ENCODE results near the gene CHAF1A.

CHAF1A gene

DNA sequence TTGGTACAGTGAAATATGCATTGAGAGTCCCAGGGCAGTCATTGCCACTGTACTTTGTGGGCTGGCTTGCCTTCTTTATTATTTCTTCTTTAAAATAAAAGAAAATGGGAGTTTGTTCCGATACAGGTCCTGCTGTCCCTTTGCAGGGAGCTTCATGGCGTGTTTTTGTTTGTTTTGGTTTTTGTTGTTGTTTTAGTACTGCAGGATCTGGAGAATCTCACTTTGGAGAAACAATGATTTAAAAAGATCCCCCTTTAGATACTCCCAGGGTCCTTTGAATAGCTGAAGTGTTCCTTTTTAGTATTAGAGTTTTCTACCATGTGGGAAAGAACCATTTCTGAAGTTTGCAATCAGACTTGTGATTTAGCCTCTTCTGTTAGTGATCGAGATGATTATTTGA is 11.1 kb downstream of the CHAF1A start:
- DNase-seq = no peak

DNA sequence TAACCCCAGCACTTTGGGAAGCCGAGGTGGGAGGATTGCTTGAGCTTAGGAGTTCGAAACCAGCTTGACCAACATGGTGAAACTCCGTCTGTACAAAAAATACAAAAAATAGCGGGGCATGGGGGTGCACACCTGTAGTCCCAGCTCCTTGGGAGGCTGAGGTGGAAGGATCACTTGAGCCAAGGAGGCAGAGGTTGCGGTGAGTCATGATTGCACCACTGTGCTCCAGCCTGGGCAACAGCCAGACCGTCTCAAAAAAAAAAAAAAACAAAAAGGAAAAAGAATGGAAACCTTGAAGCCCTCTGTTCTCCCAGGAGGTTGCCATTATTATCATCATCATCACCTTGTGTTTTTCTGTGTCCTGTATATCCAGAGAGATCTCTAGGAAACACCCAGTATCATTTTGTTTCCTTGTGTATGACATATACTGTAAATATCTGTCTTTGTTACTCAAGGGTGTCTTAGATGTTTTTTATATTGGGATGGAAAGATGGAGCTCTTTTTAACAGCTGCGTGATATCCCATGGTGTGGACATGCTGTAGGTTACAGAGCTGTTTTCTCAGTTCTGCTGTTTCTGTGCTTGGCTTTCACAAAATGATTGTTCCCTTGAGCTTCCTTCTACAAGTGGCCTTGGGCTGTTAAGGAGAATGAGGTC is 11.8 kb downstream of the CHAF1A start:
- DNase-seq = no peak

DNA sequence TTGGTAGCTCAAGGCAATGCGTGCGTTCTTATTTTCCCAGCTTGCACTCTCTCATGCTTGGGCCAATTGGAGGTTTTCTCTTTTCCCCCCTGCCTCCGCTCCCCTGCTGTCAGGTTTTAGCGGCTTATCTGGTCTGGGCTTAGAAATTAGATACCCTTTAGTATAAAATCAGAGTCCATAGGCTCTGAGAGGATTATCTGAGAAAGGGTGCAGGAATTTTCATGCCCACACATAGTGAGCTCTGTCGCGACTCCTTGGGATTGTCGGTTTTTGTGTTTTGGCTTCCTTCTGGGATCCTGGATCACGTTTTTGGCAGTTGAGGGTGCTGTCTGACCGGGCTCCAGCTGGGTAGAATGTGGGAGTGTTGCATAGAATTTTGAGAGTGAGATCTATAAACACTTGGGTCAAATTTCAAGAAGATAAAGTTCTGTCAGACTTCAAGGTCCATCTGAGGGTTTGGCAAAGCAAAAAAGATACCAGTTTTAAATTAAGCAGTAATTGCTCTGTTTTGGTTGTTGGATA is 12.4 kb downstream of the CHAF1A start:
- no peak for DNase-seq

DNA sequence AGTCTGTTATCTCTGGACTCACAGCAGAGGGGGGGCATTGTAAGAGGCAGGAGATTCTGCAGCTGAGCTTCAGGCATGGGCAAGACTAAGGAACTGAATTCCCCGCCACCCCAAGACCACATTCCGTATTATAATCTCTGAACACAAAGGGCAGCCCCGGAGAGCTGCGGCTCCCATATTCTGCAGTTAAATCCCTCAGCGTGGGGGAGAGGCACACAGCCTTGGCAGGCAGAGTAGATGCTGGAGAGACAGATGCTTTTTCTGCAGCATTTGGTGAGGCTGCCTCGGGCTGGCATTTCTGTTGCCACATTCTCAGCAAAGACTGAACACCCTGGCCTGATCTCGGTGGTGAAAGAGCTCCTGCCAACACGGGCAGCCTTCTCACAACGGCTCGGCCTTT is 12.9 kb downstream of the CHAF1A start:
- no peak for DNase-seq

DNA sequence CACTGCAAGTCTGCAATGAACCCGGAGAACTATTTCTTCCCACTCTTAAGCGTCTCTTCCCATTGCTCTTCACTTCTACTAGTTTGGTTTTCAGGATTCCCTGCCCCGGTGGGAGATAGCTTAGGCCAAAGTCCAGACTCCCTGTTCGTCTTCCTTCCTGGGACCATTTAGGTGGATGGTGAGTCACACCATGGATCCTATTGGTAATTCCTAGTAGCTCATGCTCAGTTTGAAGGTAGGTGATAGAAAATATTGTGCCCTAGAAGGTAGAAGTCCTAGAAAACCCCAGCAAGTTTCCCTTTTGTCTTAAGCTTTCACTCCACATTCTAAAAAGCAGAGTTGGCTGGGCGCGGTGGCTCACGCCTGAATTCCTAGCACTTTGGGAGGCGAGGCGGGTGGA is 13.8 kb downstream of the CHAF1A start:
- DNase-seq = no peak

DNA sequence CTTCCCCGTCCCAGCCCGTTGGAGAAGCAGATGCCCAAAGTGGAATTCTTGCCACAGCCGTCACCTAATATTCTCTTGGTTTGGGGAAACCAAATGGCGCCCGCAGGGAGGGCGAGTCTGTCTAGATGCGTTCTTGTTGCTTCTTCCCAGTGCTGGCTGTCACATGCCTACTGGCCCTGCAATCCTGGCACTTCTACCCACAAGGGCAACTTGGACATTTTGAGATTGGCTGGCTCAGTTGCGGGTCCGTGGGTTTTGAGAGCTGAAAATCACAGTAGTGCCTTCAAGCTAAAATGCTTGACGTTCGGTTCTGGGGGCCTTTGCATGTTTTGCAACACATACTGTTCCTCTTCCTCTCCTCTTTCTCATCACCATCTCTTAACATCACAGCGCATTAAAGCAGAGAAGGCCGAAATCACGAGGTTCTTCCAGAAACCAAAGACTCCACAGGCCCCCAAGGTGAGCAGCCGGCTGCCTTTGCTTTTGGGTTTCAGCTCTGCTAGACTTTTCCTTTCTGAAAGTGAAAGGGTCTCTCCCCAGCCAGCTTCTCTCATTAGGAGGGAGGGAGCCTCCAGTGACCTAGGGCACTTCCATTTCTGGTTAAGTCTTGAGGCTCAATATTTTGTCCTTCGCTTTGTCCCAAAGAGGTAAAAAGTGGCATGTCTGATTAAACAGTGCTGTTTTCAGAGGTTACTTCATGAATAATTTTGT is 21.1 kb downstream of the CHAF1A start:
- no peak for DNase-seq

GRCh38 chr19:4425537-4425936 is 23.1 kb downstream of the CHAF1A start:
- DNase-seq = no peak

DNA sequence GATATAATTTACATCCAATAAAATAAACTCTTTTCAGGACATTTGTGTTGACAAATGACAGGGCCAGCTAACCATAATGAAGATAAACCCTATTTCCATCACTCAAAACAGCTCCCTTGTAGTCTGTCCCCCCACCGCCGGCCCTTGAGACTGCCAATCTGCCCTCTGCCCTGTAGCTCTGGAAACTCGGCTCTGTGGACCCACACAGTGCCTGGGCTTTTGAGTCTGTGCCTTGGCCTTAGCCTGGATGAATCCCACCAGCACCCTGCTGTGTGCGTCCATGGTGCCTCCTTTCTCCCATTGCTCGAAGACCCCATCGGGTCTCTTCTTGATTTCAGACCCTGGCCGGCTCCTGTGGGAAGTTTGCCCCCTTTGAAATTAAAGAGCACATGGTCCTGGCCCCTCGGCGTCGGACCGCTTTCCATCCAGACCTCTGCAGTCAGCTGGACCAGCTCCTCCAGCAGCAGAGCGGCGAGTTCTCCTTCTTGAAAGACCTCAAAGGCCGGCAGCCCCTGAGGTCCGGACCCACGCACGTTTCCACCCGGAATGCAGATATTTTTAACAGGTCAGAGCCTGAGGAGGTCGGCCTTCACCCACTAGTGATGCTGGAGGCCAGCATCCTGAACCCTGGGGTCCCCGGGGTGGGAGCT is 26.0 kb downstream of the CHAF1A start:
- no peak for DNase-seq

DNA sequence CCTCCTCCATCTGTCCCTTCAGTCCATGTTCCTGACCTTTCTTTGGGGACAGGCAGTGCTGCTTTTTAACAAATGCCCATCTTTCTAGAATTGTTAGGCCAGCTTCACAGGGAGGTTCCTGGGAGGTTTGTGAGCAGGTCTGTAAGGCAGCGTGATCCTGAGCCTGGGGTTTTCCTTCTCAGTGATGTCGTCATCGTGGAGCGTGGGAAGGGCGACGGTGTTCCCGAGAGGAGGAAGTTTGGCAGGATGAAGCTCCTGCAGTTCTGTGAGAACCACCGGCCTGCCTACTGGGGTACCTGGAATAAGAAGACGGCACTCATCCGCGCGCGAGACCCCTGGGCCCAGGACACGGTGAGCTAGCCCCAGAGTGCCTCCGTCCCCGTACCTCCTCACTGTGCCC is 26.8 kb downstream of the CHAF1A start:
- no peak for DNase-seq

DNA sequence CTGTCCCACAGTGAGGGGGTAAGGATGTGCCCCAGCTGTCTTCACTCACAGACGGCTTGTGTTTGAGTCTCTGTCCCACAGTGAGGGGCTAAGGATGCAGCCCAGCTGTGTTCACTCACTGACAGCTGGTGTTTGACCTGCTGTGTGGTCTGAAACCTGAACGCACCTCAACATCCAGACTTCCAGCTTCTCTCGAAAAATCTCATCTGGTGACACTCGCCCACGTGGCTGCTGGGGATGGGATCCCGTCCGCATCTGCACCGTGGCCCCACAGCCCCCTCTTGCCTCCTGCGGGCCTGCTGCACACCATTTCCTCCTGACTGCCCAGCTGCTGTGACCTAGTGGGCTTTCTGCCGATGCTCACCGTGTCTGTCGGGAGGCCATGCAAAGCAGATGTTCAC is 27.3 kb downstream of the CHAF1A start:
- DNase-seq = no peak

DNA sequence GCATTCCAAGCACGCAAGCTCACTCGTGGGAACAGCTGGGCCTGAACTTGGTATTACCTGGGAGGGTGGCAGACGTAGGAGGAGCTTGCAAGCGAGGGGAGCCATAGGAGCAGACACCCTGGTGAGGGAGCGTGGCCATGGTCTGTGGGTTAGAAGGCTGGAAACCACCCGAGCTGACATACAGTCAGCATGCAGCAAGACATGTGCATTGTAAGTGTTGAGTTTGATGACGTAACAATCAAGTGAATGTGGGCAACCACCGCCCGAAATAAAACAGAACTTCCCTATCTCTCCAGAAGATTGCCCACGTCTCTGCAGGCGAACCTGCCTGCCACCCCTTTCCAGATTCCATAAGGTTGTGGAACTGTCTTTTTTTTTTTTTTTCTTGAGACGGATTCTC is 28.3 kb downstream of the CHAF1A start:
- no peak for DNase-seq

DNA sequence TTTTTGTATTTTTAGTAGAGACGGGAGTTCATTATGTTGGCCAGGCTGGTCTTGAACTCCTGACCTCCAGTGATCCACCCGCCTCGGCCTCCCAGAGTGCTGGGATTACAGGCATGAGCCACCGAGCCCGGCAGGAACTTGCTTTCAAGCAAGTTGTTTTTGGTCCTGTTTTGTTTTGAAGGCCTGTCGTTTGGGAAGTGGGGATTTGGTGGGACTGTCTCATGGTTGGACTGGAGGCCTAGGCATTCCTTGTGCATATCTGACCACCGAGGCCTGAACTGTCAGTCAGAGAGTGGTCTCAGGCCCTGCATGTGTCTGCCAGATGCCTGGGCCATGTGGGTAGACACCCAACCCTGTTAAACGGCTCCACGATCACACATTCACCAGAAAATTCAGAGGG is 28.9 kb downstream of the CHAF1A start:
- no peak for DNase-seq

DNA sequence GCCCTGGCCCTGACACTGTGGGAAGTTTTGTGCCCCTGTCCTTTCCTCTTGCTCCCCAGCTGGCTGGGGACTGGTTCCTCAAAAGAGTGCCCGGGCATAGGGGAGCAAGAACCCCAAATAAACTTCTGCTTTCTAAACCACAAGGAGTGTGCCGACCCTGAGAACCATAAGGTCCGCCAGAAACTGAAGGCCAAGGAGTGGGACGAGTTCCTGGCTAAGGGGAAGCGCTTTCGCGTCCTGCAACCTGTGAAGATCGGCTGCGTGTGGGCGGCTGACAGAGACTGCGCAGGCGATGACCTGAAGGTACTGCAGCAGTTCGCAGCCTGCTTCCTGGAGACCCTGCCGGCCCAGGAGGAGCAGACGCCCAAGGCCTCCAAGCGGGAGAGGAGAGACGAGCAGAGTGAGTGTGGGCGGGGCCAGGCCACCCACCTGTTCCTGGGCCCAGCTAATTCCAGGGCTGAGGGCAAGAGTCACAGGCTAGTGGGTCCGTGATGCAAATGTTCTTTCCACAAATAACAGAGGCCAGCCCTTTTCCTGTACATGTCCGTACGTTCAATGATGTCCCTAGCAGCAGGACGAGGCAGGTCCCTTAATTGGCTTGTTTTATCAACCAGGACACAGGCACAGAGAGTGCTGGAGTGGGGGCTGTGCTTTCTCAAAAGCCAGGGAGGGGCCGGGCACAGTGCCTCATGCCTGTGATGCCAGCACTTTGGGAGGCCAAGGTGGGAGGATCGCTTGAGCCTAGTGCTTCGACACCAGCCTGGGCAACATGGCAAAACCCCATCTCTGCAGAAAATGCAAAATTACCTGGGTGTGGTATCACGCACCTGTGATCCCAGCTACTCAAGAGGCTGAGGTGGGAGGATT is 29.6 kb downstream of the CHAF1A start:
- DNase-seq = no peak

GRCh38 chr19:4432918-4433506 is 30.6 kb downstream of the CHAF1A start:
- DNase-seq = no peak

- no peak for DNase-seq
Observed at GRCh38 chr19:4434391-4434790, 32.0 kb downstream of the CHAF1A start.

DNA sequence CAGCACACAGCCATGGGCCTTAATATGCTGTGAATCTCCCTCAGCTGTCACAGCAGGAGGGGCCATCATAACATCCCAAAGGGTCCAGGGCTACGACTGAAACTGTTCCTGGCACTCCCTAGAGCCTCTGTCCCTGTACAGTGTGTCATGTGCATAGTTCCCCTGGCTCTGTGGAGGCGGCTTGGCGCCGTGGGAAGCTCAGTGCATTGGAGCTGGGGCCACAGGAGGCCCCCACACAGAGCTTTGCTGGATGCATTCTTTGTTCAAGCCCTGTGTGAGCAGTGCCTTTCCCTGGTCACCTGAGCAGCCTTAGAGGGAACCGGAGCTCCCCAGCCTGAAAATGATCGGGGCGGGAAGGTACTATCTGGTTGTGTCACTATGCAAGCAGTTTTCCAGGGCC is 33.8 kb downstream of the CHAF1A start:
- DNase-seq = no peak

- DNase-seq = no peak
Observed at GRCh38 chr19:4437103-4437502, 34.7 kb downstream of the CHAF1A start.

DNA sequence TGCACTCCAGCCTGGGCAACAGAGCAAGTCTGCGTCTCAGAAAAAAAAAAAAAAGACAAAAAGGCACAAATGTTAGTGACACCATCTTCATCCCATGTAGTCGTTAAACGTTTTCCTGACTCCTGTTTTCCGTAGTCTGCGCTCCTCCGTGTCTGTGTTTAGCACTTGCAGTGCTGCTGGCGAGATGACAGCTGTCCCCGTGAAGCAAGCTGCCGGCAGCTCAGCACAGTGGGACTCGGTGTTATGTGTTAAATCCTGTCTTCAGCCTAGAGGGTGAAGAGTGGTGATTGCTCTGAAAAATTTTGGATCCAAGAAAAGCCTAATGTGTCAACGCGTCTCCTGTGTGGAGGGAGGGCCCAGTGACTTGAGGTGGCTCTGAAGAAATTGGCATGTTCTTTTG is 36.8 kb downstream of the CHAF1A start:
- no peak for DNase-seq

DNA sequence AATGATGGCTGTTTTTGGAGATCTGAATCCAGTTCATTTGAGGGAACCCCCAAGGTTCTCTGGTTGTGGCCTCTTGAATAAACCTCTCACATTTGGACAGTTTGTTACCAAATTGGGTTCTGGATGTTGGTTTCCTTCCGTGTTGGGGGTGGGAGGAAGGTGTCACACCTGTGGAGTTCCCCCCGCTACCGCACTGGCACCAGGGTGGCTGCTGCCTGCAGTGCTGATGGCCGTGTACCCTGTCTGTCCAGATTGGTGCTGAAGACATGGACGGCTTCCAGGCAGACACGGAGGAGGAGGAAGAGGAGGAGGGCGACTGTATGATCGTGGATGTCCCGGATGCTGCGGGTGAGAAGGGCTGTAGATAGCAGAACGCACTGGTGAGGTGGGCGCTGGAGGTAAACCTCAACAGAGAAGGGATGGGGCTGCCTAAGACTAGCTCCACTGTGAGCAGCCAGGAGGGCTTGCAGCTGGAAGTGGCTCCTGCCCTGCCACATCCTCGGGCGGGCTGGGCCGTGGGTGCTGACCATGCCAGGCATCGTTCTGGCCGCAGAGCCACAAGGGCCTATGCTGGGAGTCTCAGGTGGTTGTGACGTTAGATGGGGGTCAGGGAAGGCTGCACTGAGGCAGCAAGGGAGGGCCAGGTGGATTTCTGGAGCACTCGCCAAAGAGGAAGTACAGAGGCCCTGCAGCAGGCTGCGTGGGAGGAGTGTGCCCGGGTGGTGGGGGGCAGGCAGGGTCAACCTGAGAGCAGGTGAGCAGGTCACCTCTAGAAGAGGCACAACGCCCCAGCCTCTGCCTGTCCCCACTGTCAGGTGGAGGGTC is 39.8 kb downstream of the CHAF1A start:
- no peak for DNase-seq

GRCh38 chr19:4442819-4443146 is 40.3 kb downstream of the CHAF1A start:
- DNase-seq = no peak

- DNase-seq = no peak
Observed at GRCh38 chr19:4443188-4443587, 40.7 kb downstream of the CHAF1A start.
